GM19468 (cell line): Measurements from ENCODE around the gene ZNF580.

Experiments used
- ATAC-seq: cut with Tn5 transposase; IDR thresholded peaks from one replicate; pipeline ENCODE4 v1.9.1; 2021; ENCODE audit warnings: mild to moderate bottlenecking, moderate library complexity, moderate number of reproducible peaks; ENCODE audit not compliant: unreplicated experiment; ENCODE audit errors: extremely low read depth

Gene ZNF580

GRCh38 chr19:55644191-55644833 is 3.5 kb downstream of the ZNF580 start:
- ATAC-seq: no peak

- ATAC-seq: no peak
Measured at GRCh38 chr19:55644842-55645511, 4.2 kb downstream of the ZNF580 start.

GRCh38 chr19:55645512-55645881 is 4.7 kb downstream of the ZNF580 start:
- ATAC-seq: no peak

DNA sequence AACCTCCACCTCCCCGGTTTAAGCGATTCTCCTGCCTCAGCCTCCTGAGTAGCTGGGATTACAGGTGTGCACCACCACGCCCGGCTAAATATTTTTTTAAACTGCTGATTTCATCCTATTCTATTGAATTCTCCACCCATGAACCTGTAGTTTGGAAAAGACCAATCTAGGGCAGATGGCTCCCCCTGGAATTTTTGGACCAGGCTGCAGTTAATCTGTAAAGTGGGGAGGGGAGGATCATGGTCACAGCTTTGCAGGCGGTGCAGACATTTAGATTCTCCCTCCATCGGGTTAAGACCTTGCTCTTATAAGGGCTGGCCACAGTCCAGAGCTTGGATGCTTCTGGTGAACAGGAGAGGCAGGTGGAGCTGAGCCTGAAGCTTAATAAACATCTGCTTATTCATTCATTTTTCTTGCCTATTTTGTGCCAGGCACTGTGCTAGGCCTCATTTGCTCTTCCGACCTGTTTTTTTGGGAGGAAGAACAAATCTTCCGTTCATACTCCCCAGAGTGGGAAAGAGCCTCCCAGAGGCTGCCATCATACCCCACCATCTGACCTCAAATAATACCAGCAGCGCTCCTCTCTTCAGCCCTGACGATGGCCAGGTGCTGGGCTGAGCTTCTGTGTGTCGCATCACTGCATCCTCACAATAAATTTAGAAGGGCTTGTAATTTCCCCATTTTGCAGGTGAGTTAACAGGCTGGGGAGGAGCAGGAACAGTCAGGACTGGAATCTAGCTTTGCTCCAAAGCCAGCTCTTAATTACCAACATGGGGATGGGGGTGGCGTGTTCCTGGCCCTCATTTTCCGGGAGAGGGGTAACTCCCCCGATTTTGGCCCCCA is 6.3 kb downstream of the ZNF580 start:
- no peak for ATAC-seq

- no peak for ATAC-seq
Measured at GRCh38 chr19:55647732-55648584, 7.2 kb downstream of the ZNF580 start, which contains the start of gene CCDC106. Gene CCDC106 (plus strand): TSS chr19:55648212. CDS start chr19:55649047, 835 bp downstream.

- no peak for ATAC-seq
Measured at GRCh38 chr19:55648585-55649267, 7.9 kb downstream of the ZNF580 start.

GRCh38 chr19:55649268-55650125 is 8.7 kb downstream of the ZNF580 start:
- ATAC-seq: no peak

DNA sequence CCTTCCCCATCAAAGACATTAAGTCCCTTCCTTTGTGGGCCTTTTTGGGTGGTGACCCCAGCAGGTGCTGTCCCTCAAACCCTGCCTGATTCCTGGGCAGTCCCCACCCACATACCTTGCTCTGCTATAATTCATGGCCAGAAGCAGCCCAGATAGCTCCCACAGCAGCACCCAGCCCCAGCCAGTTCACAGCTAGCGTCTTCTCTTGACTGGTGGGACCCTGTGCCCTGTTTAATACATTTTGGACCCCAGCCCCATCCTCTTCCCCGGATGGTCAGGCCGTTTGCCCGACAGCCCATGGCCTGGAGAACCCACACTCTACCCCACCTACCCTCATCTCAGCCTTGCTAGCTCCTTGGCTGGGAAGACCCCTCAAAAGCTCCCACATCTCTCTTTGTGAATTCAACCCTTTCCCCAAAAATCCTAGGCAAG is 9.3 kb downstream of the ZNF580 start:
- no peak for ATAC-seq

- ATAC-seq: no peak
Measured at GRCh38 chr19:55650602-55651230, 9.9 kb downstream of the ZNF580 start.

GRCh38 chr19:55651236-55651635 is 10.4 kb downstream of the ZNF580 start:
- no peak for ATAC-seq

DNA sequence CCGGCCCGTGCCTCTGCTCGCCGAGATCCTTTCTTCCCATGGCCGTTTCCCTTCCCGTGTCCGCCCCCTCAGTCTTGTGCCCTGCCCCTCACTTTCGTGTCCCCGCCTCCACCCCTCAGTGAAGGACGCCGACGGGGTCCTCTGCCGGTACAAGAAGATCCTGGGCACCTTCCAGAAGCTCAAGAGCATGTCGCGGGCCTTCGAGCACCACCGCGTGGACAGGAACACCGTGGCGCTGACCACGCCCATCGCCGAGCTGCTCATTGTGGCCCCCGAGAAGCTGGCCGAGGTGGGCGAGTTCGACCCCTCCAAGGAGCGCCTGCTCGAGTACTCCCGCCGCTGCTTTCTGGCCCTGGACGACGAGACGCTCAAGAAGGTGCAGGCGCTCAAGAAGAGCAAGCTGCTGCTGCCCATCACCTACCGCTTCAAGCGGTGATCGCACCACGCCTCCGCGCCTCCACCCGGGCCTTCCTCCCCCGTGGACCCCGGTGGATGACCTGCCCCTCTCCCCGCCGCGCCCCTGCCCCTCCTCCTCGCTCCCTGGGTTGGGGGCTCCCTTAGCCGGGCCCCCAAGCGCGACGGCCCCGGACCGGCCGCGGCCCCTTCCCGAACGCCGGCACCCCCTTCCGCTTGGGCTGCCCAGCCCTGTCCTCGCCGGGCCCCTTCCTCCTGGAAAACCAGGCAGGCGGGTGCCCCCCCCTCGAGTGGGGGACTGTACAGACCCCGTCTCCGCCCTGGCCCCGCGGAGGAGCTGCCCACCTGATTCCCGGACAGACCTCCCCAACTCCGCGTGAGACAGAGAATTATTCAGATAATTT is 11.7 kb downstream of the ZNF580 start:
- ATAC-seq: no peak

GRCh38 chr19:55653651-55654322 is 13.0 kb downstream of the ZNF580 start:
- peak; percentile 35 for ATAC-seq

DNA sequence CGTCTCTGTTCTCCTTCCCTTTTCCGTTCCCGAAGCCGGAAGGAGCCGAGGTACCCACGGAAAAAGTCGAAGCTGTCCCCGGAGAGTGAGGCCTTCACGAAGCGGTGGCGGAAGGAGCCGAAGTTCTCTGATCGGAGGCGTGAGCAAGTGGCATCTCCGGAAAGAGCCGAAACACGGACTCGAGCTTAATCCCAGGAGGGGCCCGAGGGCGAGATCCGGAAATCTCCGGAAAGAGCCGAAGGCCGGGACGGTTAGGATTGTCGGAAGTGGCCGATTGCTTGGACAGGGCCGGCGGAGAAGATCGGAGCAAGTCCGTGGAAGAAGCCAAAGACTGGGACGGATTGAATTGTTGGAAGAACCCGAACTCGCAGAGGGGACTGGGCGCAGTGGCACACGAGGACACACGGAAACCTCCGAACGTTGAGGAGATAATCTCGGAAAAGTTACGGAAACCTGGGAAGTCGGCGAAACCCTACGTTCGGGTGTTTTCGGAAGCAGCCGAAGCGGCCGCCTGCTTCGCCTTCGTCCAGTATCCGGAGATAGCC is 13.6 kb downstream of the ZNF580 start:
- ATAC-seq: peak; percentile 42

DNA sequence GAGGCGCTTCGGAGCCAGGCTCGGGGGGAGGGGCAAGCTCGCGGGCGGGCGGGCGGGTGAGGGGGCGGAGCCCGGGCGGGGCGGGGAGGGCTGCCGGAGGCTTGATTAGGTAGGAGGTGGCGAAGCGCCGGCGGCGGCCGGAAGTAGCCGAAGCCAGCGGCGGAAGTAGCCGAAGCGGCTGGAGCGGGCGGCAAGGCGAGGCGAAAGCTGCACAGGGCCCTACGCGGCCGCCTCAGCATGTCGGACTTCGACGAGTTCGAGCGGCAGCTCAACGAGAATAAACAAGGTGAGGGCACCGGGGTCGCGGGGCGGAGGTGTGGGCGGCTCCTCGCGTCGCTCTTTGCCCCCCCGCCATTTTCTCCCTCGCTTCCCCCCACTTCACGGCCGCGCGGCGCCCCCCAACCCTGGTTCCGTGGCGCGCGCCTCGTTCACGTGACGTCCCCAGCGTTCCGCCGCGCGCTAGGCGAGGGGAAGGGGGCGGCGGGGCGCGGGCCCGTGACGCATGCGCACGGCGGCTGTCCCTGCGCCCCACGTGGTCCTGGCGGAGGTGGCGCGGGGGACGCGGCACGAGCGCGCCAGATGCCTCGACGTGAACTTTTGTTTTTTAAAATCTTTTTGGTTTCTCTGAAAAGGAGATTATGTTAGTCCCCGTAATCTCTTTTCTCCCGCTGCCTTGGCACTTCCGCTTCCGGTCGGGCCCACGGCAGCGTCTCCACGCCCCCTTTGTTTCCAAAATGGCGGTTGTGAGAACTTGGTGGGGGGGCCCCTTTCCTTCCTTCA is 14.3 kb downstream of the ZNF580 start, which contains the start of gene U2AF2:
TSS of gene U2AF2 (plus strand) at position 168 of the 780 bp plus-strand sequence. CDS start at position 238, 70 bp downstream.
- peak; percentile 15 for ATAC-seq

DNA sequence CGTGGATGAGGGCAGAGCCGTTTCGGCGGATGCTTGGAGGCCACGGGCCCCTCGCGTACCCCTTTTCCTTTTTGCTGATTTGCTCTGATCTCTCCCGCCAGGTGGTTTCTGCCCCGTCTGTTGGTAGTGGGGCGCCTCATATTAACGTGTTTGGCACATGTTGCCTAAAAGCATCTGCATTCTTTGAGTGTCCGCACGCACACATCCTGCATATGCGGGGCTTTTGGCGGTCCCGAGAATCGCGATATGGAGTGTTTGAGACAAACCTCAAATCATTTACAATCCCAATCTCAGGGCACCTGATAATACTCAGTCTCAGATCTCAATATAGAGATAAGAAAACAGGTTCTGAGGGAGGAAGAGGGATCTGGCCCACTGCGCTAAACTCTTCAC is 14.8 kb downstream of the ZNF580 start:
- no peak for ATAC-seq

DNA sequence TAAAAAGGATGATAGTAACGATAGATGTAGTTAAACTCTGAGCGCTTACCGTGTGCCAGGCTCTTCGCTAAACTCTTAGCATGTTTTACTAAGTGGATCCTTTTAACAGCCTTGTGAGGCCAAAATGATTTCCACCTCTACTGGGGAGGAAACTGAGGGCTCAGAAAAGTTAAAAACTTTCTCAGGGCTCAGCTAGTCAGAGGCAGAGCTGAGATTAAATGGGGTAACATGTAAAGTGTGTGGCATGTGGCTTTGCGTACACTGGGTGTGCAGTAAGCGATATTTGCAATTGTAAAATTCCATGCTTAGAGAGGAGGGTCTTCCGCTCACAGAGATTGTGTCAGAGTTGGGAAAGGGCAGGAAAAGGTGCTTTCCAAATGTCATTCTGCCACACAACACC is 15.8 kb downstream of the ZNF580 start:
- ATAC-seq: no peak
